Measurements from ENCODE around the gene SLC16A7.

- TF ChIP-seq POLR2A (IDR thresholded peaks at IDR 0.05; ENCODE audit: low read depth, low read length) (no peak), SPI1 (IDR thresholded peaks at IDR 0.05; ENCODE audit: low read depth, low read length) (no peak), TAF1 (IDR thresholded peaks at IDR 0.05; ENCODE audit: low read depth, low read length) (no peak)
Observed at GRCh38 chr12:59724011-59724695, 128.3 kb downstream of the SLC16A7 start.
